Mesenchymal stem cell (in vitro differentiated cells and primary cell): ENCODE results near the gene SKAP1.

ENCODE experiments used
- DNase-seq: peaks from one replicate; pipeline ENCODE4 v3.0.0-alpha.2; 2013
- H2AFZ ChIP-seq: one replicate; pipeline ENCODE4 v1.6.1; 2013; ENCODE audit warnings: low read depth, mild to moderate bottlenecking, control low read depth, inconsistent platforms, low read length, moderate library complexity
- H2AK5ac ChIP-seq: 2 replicates; pipeline ENCODE4 v1.6.1; 2013; ENCODE audit warnings: low read length, moderate library complexity, mild to moderate bottlenecking, inconsistent platforms; ENCODE audit not compliant: severe bottlenecking
- H2BK120ac ChIP-seq: one replicate; pipeline ENCODE4 v1.6.1; 2013; ENCODE audit warnings: low read depth, mild to moderate bottlenecking, inconsistent platforms, low read length, moderate library complexity
- H2BK12ac ChIP-seq, 2 experiments: one replicate each; pipeline ENCODE4 v1.6.1; 2013; ENCODE audit warnings: inconsistent platforms in 2 of 2, low read length in 2 of 2, mild to moderate bottlenecking in 2 of 2, moderate library complexity in 2 of 2, control low read depth in 1 of 2
- H2BK15ac ChIP-seq: one replicate; pipeline ENCODE4 v1.6.1; 2013; ENCODE audit warnings: mild to moderate bottlenecking, low read depth, inconsistent platforms; ENCODE audit not compliant: poor library complexity, severe bottlenecking
- H2BK5ac ChIP-seq: 2 replicates; pipeline ENCODE4 v1.6.1; 2013; ENCODE audit warnings: low read depth, mild to moderate bottlenecking, low read length, control low read depth, inconsistent platforms; ENCODE audit not compliant: poor library complexity, severe bottlenecking
- H3K14ac ChIP-seq, 2 experiments: one replicate each; pipeline ENCODE4 v1.6.1; 2013; ENCODE audit warnings: inconsistent platforms in 2 of 2, low read length in 2 of 2, control low read depth in 1 of 2, mild to moderate bottlenecking in 1 of 2, moderate library complexity in 1 of 2
- H3K18ac ChIP-seq, 2 experiments: one replicate each; pipeline ENCODE4 v1.6.1; 2013; ENCODE audit warnings: inconsistent platforms in 2 of 2, low read length in 2 of 2, control low read depth in 1 of 2, low read depth in 1 of 2, mild to moderate bottlenecking in 1 of 2
- H3K23ac ChIP-seq, 2 experiments: one replicate each; pipeline ENCODE4 v1.6.1; 2013; ENCODE audit warnings: inconsistent platforms in 2 of 2, low read length in 2 of 2, mild to moderate bottlenecking in 2 of 2, moderate library complexity in 2 of 2, control low read depth in 1 of 2
- H3K27ac ChIP-seq: 2 replicates; pipeline ENCODE4 v1.5.1; 2013; ENCODE audit warnings: mild to moderate bottlenecking, moderate library complexity, low read length, control low read depth, inconsistent platforms; ENCODE audit not compliant: poor library complexity, severe bottlenecking
- H3K27me3 ChIP-seq, 2 experiments: 2 replicates each; pipeline versions ENCODE4 v1.6.1 to v1.7.0; 2013; ENCODE audit warnings: low read length in 2 of 2, mild to moderate bottlenecking in 2 of 2, moderate library complexity in 2 of 2, control low read depth in 1 of 2, inconsistent platforms in 1 of 2; ENCODE audit not compliant: control insufficient read depth in 1 of 2, insufficient read depth in 1 of 2
- H3K36me3 ChIP-seq, 2 experiments: 2 replicates each; pipeline versions ENCODE4 v1.6.1 to v1.7.0; 2013; ENCODE audit warnings: low read length in 2 of 2, control low read depth in 1 of 2, inconsistent platforms in 1 of 2, low read depth in 1 of 2, mild to moderate bottlenecking in 1 of 2; ENCODE audit not compliant: insufficient read depth in 2 of 2, control insufficient read depth in 1 of 2
- H3K4ac ChIP-seq, 2 experiments: one replicate each; pipeline ENCODE4 v1.6.1; 2013; ENCODE audit warnings: inconsistent platforms in 2 of 2, low read length in 2 of 2, mild to moderate bottlenecking in 2 of 2, moderate library complexity in 2 of 2, control low read depth in 1 of 2, low read depth in 1 of 2
- H3K4me1 ChIP-seq: 2 replicates; pipeline ENCODE4 v1.6.1; 2013; ENCODE audit warnings: low read depth, low read length, control low read depth; ENCODE audit not compliant: control insufficient read depth, insufficient read depth
- H3K4me2 ChIP-seq: 2 replicates; pipeline ENCODE4 v1.6.1; 2013; ENCODE audit warnings: low read length, mild to moderate bottlenecking, inconsistent platforms; ENCODE audit not compliant: poor library complexity, severe bottlenecking
- H3K4me3 ChIP-seq, 2 experiments: 2 replicates each; pipeline versions ENCODE4 v1.5.1 to v1.7.0; 2013; ENCODE audit warnings: low read length in 2 of 2, mild to moderate bottlenecking in 2 of 2, control low read depth in 1 of 2, low read depth in 1 of 2; ENCODE audit not compliant: insufficient read depth in 1 of 2
- H3K79me1 ChIP-seq: replicated peaks from 2 replicates; pipeline ENCODE4 v1.6.1; 2013; ENCODE audit warnings: mild to moderate bottlenecking, control low read depth, low read length, inconsistent platforms; ENCODE audit not compliant: poor library complexity, severe bottlenecking
- H3K9ac ChIP-seq: 2 replicates; pipeline ENCODE4 v1.7.0; 2013; ENCODE audit warnings: mild to moderate bottlenecking, low read length, moderate library complexity
- H3K9me3 ChIP-seq: 2 replicates; pipeline ENCODE4 v1.7.0; 2013; ENCODE audit warnings: mild to moderate bottlenecking, low read length; ENCODE audit not compliant: control insufficient read depth
- H4K8ac ChIP-seq: one replicate; pipeline ENCODE4 v1.6.1; 2013; ENCODE audit warnings: inconsistent platforms, mild to moderate bottlenecking, low read length, moderate library complexity
- H4K91ac ChIP-seq: one replicate; pipeline ENCODE4 v1.6.1; 2013; ENCODE audit warnings: mild to moderate bottlenecking, low read length, inconsistent platforms
- WGBS: methylation state at CpG from one replicate; pipeline ENCODE4 v1.1.7; 2013; ENCODE audit warnings: mixed read lengths; 5-methylcytosine and 5-hydroxymethylcytosine counted together

SKAP1 gene

GRCh38 chr17:48239603-48239995, 190.4 kb downstream of the SKAP1 start:
- no peak overlapping the region for H3K27ac ChIP-seq
- H2BK5ac ChIP-seq = no peak overlapping the region
- H2AK5ac ChIP-seq = no peak overlapping the region
- no peak overlapping the region for H3K4me3 ChIP-seq
- no peaks in the 10 kb centered on the region for H3K9me3 ChIP-seq
- no peak overlapping the region for H2BK120ac ChIP-seq
- H3K36me3 ChIP-seq = no peaks in the 10 kb centered on the region
- H3K23ac ChIP-seq = no peak overlapping the region
- no peak overlapping the region for H3K4ac ChIP-seq
- no peak for DNase-seq
- no peak overlapping the region for H3K14ac ChIP-seq
- no peak overlapping the region for H3K4me2 ChIP-seq
- H3K18ac ChIP-seq = peak overlapping the region in 1 of 2 experiments; percentile 43
- no CpG with 5 or more reads among the region's 1 CpG for WGBS
- H2AFZ ChIP-seq = no peak overlapping the region
- no peak overlapping the region for H2BK15ac ChIP-seq
- peak overlapping the region; percentile 64 for H3K9ac ChIP-seq
- no peak overlapping the region for H4K91ac ChIP-seq
- H2BK12ac ChIP-seq = no peak overlapping the region
- H3K27me3 ChIP-seq = no peaks in the 10 kb centered on the region
- H3K4me1 ChIP-seq = peaks cover 5% of the 10 kb centered on the region
- no peak overlapping the region for H4K8ac ChIP-seq
- no peaks in the 10 kb centered on the region for H3K79me1 ChIP-seq

- Histone ChIP-seq H3K27ac (no peak overlapping the region), H4K8ac (peak overlapping the region; percentile 7), H2AFZ (no peak overlapping the region), H2BK120ac (no peak overlapping the region), H3K4me3 (no peak overlapping the region), H3K4ac (no peak overlapping the region), H3K23ac (no peak overlapping the region), H3K4me2 (no peak overlapping the region), H2BK5ac (no peak overlapping the region), H3K79me1 (no peaks in the 10 kb centered on the region), H3K9me3 (no peaks in the 10 kb centered on the region), H3K18ac (peak overlapping the region in 1 of 2 experiments; percentile 62), H3K4me1 (peaks cover 5% of the 10 kb centered on the region), H3K36me3 (no peaks in the 10 kb centered on the region), H3K9ac (peak overlapping the region; percentile 40), H2BK15ac (peak overlapping the region; percentile 26), H4K91ac (no peak overlapping the region), H3K27me3 (no peaks in the 10 kb centered on the region), H2BK12ac (peak overlapping the region in 1 of 2 experiments; percentile 89), H3K14ac (no peak overlapping the region), H2AK5ac (no peak overlapping the region)
- DNase-seq = no peak
- WGBS = 88% methylated on average over 1 of the region's 4 CpGs
Observed at GRCh38 chr17:48238933-48239602, 190.9 kb downstream of the SKAP1 start.

GRCh38 chr17:48237456-48237855, 192.6 kb downstream of the SKAP1 start:
- Histone ChIP-seq H4K91ac (no peak overlapping the region), H4K8ac (no peak overlapping the region), H2BK5ac (no peak overlapping the region), H3K18ac (no peak overlapping the region), H3K27ac (no peak overlapping the region), H3K4me1 (peaks cover 5% of the 10 kb centered on the region), H3K9ac (peak overlapping the region; percentile 32), H3K36me3 (no peaks in the 10 kb centered on the region), H3K4me2 (no peak overlapping the region), H3K79me1 (no peaks in the 10 kb centered on the region), H2BK12ac (no peak overlapping the region), H2AFZ (no peak overlapping the region), H3K14ac (no peak overlapping the region), H2AK5ac (no peak overlapping the region), H3K9me3 (no peaks in the 10 kb centered on the region), H3K4me3 (no peak overlapping the region), H3K27me3 (no peaks in the 10 kb centered on the region), H3K23ac (no peak overlapping the region), H2BK15ac (no peak overlapping the region), H3K4ac (no peak overlapping the region), H2BK120ac (no peak overlapping the region)
- WGBS = 89% methylated on average over 1 of the region's 1 CpG
- DNase-seq = no peak

- no peak overlapping the region for H3K18ac ChIP-seq
- H3K4me1 ChIP-seq = peaks cover 2% of the 10 kb centered on the region
Observed at GRCh38 chr17:48236681-48237134, 193.3 kb downstream of the SKAP1 start.

More at GRCh38 chr17:48236681-48237134, 193.3 kb downstream of the SKAP1 start:
- H2BK5ac ChIP-seq = no peak overlapping the region
- no peaks in the 10 kb centered on the region for H3K36me3 ChIP-seq
- H3K4me3 ChIP-seq = no peak overlapping the region
- H3K9me3 ChIP-seq = no peaks in the 10 kb centered on the region
- no peak overlapping the region for H2BK120ac ChIP-seq
- H3K9ac ChIP-seq = peak overlapping the region; percentile 32
- H3K79me1 ChIP-seq = no peaks in the 10 kb centered on the region
- H4K8ac ChIP-seq = no peak overlapping the region
- H3K27ac ChIP-seq = no peak overlapping the region
- no peak overlapping the region for H2AFZ ChIP-seq
- H3K14ac ChIP-seq = no peak overlapping the region
- no peak overlapping the region for H3K4ac ChIP-seq
- H3K27me3 ChIP-seq = no peaks in the 10 kb centered on the region
- no peak overlapping the region for H3K4me2 ChIP-seq
- H3K23ac ChIP-seq = no peak overlapping the region
- H2BK12ac ChIP-seq = no peak overlapping the region
- no peak for DNase-seq
- no peak overlapping the region for H2AK5ac ChIP-seq
- no peak overlapping the region for H2BK15ac ChIP-seq
- H4K91ac ChIP-seq = no peak overlapping the region
